GM23338 (cell line): Measurements from ENCODE around the gene MARCHF3. TPM values are rescaled to one million over a fixed set of nuclear protein-coding genes. Genes with fewer than 3 reads are reported as not detected.

ENCODE experiments used
- ATAC-seq: fragments of 200-7000 bp; cut with Tn5 transposase; 3 replicates; pipeline ENCODE4 v1.9.1; 2020
- DNase-seq: peaks from one replicate; pipeline ENCODE4 v3.0.0-alpha.2; 2015; ENCODE audit warnings: low spot score
- H2AFZ ChIP-seq: fragments of 200-600 bp; sonication (generic); 2 replicates; pipeline ENCODE4 v1.8.0; 2016; ENCODE audit warnings: antibody characterized with exemption, mild to moderate bottlenecking, moderate library complexity
- H3F3A ChIP-seq: fragments of 200-600 bp; sonication (generic); replicated peaks from 2 replicates; pipeline ENCODE4 v1.8.0; 2017; ENCODE audit warnings: antibody characterized with exemption, mixed run types, low read depth
- H3K27ac ChIP-seq: fragments of 200-600 bp; sonication (generic); 2 replicates; pipeline ENCODE4 v1.6.1; 2016; ENCODE audit warnings: low read depth
- H3K27me3 ChIP-seq: fragments of 200-600 bp; sonication (generic); 2 replicates; pipeline ENCODE4 v1.8.0; 2016; ENCODE audit warnings: mild to moderate bottlenecking, mixed run types, moderate library complexity; ENCODE audit not compliant: insufficient read depth
- H3K36me3 ChIP-seq: fragments of 200-600 bp; sonication (generic); 2 replicates; pipeline ENCODE4 v1.8.0; 2016; ENCODE audit warnings: mild to moderate bottlenecking; ENCODE audit not compliant: insufficient read depth
- H3K4me1 ChIP-seq: fragments of 200-600 bp; sonication (generic); 2 replicates; pipeline ENCODE4 v1.8.0; 2016; ENCODE audit warnings: mild to moderate bottlenecking, moderate library complexity; ENCODE audit not compliant: insufficient read depth
- H3K4me2 ChIP-seq: fragments of 200-600 bp; sonication (generic); 2 replicates; pipeline ENCODE4 v1.7.1; 2017; ENCODE audit warnings: mixed run types
- H3K4me3 ChIP-seq: fragments of 200-600 bp; sonication (generic); 2 replicates; pipeline ENCODE4 v1.6.1; 2016; ENCODE audit warnings: mixed run types
- H3K79me2 ChIP-seq: fragments of 200-600 bp; sonication (generic); replicated peaks from 2 replicates; pipeline ENCODE4 v1.8.0; 2017; ENCODE audit warnings: mild to moderate bottlenecking; ENCODE audit not compliant: insufficient read depth
- H3K9me2 ChIP-seq: fragments of 200-600 bp; sonication (generic); 2 replicates; pipeline ENCODE4 v1.8.0; 2017; ENCODE audit not compliant: insufficient read depth
- H4K20me1 ChIP-seq: fragments of 200-600 bp; sonication (generic); replicated peaks from 2 replicates; pipeline ENCODE4 v1.8.0; 2017; ENCODE audit warnings: mild to moderate bottlenecking; ENCODE audit not compliant: insufficient read depth
- H3K27ac Mint-ChIP-seq: 2 replicates; pipeline ENCODE4 v1.8.0; 2020; ENCODE audit warnings: inconsistent platforms, mild to moderate bottlenecking, moderate library complexity, mixed read lengths
- H3K27me3 Mint-ChIP-seq: 3 replicates; pipeline ENCODE4 v1.8.0; 2022; ENCODE audit warnings: low read depth, mild to moderate bottlenecking, moderate library complexity, mixed read lengths, inconsistent platforms; ENCODE audit not compliant: insufficient read depth, poor library complexity
- H3K36me3 Mint-ChIP-seq: 3 replicates; pipeline ENCODE4 v1.8.0; 2021; ENCODE audit warnings: low read depth, mild to moderate bottlenecking, inconsistent platforms, moderate library complexity, mixed read lengths
- H3K4me1 Mint-ChIP-seq: 3 replicates; pipeline ENCODE4 v1.8.0; 2020; ENCODE audit warnings: mild to moderate bottlenecking, inconsistent platforms, mixed read lengths
- H3K4me3 Mint-ChIP-seq: 3 replicates; pipeline ENCODE4 v1.8.0; 2021; ENCODE audit warnings: moderate library complexity, mild to moderate bottlenecking, inconsistent platforms, mixed read lengths
- H3K9me3 Mint-ChIP-seq: 3 replicates; pipeline ENCODE4 v1.8.0; 2020; ENCODE audit warnings: moderate library complexity, mild to moderate bottlenecking, inconsistent platforms, mixed read lengths
- CREB1 ChIP-seq: fragments of 250-450 bp; sonication (Bioruptor Pico); IDR thresholded peaks from 2 replicates; pipeline ENCODE4 v1.5.0; 2020; ENCODE audit warnings: low read depth, mild to moderate bottlenecking, moderate library complexity
- EZH2 ChIP-seq: fragments of 200-600 bp; sonication (generic); IDR thresholded peaks from one replicate; pipeline ENCODE4 v1.8.0; 2017; ENCODE audit warnings: antibody characterized with exemption, mild to moderate bottlenecking, low read depth; ENCODE audit not compliant: unreplicated experiment
- EZH2phosphoT487 ChIP-seq: fragments of 200-600 bp; sonication (generic); IDR thresholded peaks from one replicate; pipeline ENCODE4 v1.8.1; 2018; ENCODE audit warnings: antibody characterized with exemption; ENCODE audit not compliant: unreplicated experiment
- JUNB ChIP-seq: IDR thresholded peaks from one replicate; pipeline ENCODE4 v1.6.1; 2016; ENCODE audit warnings: antibody characterized with exemption; ENCODE audit not compliant: unreplicated experiment
- NANOG ChIP-seq: IDR thresholded peaks from 2 replicates; pipeline ENCODE4 v1.6.1; 2016; ENCODE audit warnings: antibody characterized with exemption, borderline replicate concordance
- POLR2AphosphoS5 ChIP-seq: IDR thresholded peaks from 2 replicates; pipeline ENCODE4 v1.6.1; 2016; ENCODE audit warnings: antibody characterized with exemption, low read depth
- STAT1 ChIP-seq: IDR thresholded peaks from one replicate; pipeline ENCODE4 v1.6.1; 2016; ENCODE audit warnings: antibody characterized with exemption; ENCODE audit not compliant: unreplicated experiment
- ZNF114 ChIP-seq: fragments of 250-450 bp; sonication (Bioruptor Pico); IDR thresholded peaks from 2 replicates; pipeline ENCODE4 v1.5.0; 2020; ENCODE audit warnings: mild to moderate bottlenecking, moderate library complexity
- ZNF331 ChIP-seq: fragments of 250-450 bp; sonication (Bioruptor Pico); IDR thresholded peaks from 2 replicates; pipeline ENCODE4 v1.5.0; 2020; ENCODE audit warnings: low read depth, mild to moderate bottlenecking, moderate library complexity
- polyA plus RNA-seq: library from polyadenylated mRNA; unstranded; fragments of >200 nt; fragmentation: Nextera tagmentation; extraction: Ambion mirVana; gene quantifications from 2 replicates; pipeline ENCODE4 v1.2.1, GENCODE V29; 2016
- total RNA-seq: library from RNA; depleted of rRNA; stranded (reverse); fragments of >200 nt; shearing (Covaris generic); gene quantifications from 2 replicates; pipeline ENCODE4 v1.2.3, GENCODE V29; 2014
- TF ChIP-seq, protein P1 (sequence below): fragments of 250-450 bp; sonication (Bioruptor Pico); IDR thresholded peaks from 2 replicates; pipeline ENCODE4 v1.5.0; 2020; ENCODE audit warnings: mild to moderate bottlenecking, moderate library complexity
- TF ChIP-seq, protein P2 (sequence below), 2 experiments: fragments of 200-600 bp in 1 of 2; sonication (generic) in 1 of 2; conservative IDR thresholded peaks; 2 replicates each; pipeline versions ENCODE4 v1.5.1 to v1.6.1; 2016 to 2017; ENCODE audit warnings: antibody characterized with exemption in 2 of 2, low read depth in 2 of 2, mild to moderate bottlenecking in 2 of 2, moderate library complexity in 1 of 2
- TF ChIP-seq, protein P3 (sequence below): IDR thresholded peaks from one replicate; pipeline ENCODE4 v1.6.1; 2018; ENCODE audit warnings: antibody characterized with exemption; ENCODE audit not compliant: unreplicated experiment
- TF ChIP-seq, protein P4 (sequence below): IDR thresholded peaks from 2 replicates; pipeline ENCODE4 v1.6.1; 2016; ENCODE audit warnings: antibody characterized with exemption

Gene MARCHF3
- total and polyA plus RNA-seq, 2 experiments from 2014 or later, result 7.0 to 12.7 TPM

DNA sequence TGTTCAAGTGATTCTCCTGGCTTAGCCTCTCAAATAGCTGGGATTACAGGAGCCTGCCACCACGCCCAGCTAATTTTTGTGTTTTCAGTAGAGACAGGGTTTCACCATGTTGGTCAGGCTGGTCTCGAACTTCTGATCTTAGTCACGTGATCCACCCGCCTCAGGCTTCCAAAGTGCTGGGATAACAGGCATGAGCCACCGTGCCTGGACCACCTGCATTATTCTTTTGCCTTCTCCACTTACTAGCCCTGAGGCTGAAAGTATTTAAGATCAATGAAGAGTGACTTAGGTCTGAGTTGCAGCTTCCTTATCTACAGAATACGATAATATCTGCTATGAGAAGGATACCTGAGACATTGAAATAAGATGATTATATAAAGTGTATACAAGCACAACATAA lies 129.6 kb downstream of the MARCHF3 start:
- Mint-ChIP-seq H3K27ac (no peak overlapping the region), H3K4me1 (peaks cover 25% of the 10 kb centered on the region; the same call in 2 of the 3 replicates), H3K4me3 (no peak overlapping the region), H3K9me3 (peaks cover 11% of the 10 kb centered on the region; the same call in 1 of the 3 replicates), H3K36me3 (peaks cover 18% of the 10 kb centered on the region), H3K27me3 (peaks cover 4% of the 10 kb centered on the region)
- TF ChIP-seq, protein P1, sequence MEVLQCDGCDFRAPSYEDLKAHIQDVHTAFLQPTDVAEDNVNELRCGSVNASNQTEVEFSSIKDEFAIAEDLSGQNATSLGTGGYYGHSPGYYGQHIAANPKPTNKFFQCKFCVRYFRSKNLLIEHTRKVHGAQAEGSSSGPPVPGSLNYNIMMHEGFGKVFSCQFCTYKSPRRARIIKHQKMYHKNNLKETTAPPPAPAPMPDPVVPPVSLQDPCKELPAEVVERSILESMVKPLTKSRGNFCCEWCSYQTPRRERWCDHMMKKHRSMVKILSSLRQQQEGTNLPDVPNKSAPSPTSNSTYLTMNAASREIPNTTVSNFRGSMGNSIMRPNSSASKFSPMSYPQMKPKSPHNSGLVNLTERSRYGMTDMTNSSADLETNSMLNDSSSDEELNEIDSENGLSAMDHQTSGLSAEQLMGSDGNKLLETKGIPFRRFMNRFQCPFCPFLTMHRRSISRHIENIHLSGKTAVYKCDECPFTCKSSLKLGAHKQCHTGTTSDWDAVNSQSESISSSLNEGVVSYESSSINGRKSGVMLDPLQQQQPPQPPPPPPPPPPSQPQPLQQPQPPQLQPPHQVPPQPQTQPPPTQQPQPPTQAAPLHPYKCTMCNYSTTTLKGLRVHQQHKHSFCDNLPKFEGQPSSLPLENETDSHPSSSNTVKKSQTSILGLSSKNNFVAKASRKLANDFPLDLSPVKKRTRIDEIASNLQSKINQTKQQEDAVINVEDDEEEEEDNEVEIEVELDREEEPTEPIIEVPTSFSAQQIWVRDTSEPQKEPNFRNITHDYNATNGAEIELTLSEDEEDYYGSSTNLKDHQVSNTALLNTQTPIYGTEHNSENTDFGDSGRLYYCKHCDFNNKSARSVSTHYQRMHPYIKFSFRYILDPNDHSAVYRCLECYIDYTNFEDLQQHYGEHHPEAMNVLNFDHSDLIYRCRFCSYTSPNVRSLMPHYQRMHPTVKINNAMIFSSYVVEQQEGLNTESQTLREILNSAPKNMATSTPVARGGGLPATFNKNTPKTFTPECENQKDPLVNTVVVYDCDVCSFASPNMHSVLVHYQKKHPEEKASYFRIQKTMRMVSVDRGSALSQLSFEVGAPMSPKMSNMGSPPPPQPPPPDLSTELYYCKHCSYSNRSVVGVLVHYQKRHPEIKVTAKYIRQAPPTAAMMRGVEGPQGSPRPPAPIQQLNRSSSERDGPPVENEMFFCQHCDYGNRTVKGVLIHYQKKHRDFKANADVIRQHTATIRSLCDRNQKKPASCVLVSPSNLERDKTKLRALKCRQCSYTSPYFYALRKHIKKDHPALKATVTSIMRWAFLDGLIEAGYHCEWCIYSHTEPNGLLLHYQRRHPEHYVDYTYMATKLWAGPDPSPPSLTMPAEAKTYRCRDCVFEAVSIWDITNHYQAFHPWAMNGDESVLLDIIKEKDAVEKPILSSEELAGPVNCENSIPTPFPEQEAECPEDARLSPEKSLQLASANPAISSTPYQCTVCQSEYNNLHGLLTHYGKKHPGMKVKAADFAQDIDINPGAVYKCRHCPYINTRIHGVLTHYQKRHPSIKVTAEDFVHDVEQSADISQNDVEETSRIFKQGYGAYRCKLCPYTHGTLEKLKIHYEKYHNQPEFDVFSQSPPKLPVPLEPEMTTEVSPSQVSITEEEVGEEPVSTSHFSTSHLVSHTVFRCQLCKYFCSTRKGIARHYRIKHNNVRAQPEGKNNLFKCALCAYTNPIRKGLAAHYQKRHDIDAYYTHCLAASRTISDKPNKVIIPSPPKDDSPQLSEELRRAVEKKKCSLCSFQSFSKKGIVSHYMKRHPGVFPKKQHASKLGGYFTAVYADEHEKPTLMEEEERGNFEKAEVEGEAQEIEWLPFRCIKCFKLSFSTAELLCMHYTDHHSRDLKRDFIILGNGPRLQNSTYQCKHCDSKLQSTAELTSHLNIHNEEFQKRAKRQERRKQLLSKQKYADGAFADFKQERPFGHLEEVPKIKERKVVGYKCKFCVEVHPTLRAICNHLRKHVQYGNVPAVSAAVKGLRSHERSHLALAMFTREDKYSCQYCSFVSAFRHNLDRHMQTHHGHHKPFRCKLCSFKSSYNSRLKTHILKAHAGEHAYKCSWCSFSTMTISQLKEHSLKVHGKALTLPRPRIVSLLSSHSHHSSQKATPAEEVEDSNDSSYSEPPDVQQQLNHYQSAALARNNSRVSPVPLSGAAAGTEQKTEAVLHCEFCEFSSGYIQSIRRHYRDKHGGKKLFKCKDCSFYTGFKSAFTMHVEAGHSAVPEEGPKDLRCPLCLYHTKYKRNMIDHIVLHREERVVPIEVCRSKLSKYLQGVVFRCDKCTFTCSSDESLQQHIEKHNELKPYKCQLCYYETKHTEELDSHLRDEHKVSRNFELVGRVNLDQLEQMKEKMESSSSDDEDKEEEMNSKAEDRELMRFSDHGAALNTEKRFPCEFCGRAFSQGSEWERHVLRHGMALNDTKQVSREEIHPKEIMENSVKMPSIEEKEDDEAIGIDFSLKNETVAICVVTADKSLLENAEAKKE, result no peak
- TF ChIP-seq STAT1 (no peak), CREB1 (CRISPR knock-in tag) (no peak), ZNF114 (no peak), ZNF331 (no peak), EZH2phosphoT487 (no peak), NANOG (no peak), POLR2AphosphoS5 (no peak), EZH2 (no peak), JUNB (no peak)
- TF ChIP-seq, protein P2, sequence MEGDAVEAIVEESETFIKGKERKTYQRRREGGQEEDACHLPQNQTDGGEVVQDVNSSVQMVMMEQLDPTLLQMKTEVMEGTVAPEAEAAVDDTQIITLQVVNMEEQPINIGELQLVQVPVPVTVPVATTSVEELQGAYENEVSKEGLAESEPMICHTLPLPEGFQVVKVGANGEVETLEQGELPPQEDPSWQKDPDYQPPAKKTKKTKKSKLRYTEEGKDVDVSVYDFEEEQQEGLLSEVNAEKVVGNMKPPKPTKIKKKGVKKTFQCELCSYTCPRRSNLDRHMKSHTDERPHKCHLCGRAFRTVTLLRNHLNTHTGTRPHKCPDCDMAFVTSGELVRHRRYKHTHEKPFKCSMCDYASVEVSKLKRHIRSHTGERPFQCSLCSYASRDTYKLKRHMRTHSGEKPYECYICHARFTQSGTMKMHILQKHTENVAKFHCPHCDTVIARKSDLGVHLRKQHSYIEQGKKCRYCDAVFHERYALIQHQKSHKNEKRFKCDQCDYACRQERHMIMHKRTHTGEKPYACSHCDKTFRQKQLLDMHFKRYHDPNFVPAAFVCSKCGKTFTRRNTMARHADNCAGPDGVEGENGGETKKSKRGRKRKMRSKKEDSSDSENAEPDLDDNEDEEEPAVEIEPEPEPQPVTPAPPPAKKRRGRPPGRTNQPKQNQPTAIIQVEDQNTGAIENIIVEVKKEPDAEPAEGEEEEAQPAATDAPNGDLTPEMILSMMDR (conservative IDR thresholded peaks at IDR 0.05; ENCODE audit: low read depth in 2 of 2), result no peak
- TF ChIP-seq, protein P3, sequence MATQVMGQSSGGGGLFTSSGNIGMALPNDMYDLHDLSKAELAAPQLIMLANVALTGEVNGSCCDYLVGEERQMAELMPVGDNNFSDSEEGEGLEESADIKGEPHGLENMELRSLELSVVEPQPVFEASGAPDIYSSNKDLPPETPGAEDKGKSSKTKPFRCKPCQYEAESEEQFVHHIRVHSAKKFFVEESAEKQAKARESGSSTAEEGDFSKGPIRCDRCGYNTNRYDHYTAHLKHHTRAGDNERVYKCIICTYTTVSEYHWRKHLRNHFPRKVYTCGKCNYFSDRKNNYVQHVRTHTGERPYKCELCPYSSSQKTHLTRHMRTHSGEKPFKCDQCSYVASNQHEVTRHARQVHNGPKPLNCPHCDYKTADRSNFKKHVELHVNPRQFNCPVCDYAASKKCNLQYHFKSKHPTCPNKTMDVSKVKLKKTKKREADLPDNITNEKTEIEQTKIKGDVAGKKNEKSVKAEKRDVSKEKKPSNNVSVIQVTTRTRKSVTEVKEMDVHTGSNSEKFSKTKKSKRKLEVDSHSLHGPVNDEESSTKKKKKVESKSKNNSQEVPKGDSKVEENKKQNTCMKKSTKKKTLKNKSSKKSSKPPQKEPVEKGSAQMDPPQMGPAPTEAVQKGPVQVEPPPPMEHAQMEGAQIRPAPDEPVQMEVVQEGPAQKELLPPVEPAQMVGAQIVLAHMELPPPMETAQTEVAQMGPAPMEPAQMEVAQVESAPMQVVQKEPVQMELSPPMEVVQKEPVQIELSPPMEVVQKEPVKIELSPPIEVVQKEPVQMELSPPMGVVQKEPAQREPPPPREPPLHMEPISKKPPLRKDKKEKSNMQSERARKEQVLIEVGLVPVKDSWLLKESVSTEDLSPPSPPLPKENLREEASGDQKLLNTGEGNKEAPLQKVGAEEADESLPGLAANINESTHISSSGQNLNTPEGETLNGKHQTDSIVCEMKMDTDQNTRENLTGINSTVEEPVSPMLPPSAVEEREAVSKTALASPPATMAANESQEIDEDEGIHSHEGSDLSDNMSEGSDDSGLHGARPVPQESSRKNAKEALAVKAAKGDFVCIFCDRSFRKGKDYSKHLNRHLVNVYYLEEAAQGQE, result no peak
- TF ChIP-seq, protein P4, sequence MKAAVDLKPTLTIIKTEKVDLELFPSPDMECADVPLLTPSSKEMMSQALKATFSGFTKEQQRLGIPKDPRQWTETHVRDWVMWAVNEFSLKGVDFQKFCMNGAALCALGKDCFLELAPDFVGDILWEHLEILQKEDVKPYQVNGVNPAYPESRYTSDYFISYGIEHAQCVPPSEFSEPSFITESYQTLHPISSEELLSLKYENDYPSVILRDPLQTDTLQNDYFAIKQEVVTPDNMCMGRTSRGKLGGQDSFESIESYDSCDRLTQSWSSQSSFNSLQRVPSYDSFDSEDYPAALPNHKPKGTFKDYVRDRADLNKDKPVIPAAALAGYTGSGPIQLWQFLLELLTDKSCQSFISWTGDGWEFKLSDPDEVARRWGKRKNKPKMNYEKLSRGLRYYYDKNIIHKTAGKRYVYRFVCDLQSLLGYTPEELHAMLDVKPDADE, result no peak
- Histone ChIP-seq H3K79me2 (no peaks in the 10 kb centered on the region; the same call in 1 of the 2 replicates), H3K4me1 (peaks cover 21% of the 10 kb centered on the region; the same call in 1 of the 2 replicates), H3K27me3 (no peaks in the 10 kb centered on the region), H3K36me3 (no peaks in the 10 kb centered on the region), H3K9me2 (peaks cover 8% of the 10 kb centered on the region), H3K27ac (no peak overlapping the region), H2AFZ (no peak overlapping the region), H3K4me2 (no peak overlapping the region), H4K20me1 (no peaks in the 10 kb centered on the region), H3K4me3 (no peak overlapping the region), H3F3A (no peaks in the 10 kb centered on the region)
- ATAC-seq (no peak), DNase-seq (no peak)
